A549 (cell line): Measurements from ENCODE around the gene GLB1L2. TPM values are rescaled to one million over a fixed set of nuclear protein-coding genes. Genes with fewer than 3 reads are reported as not detected.
A peak's percentile ranks its signal among the peaks of the same experiment; 100 is the strongest.

Experiments
- ATAC-seq, 2 experiments: fragments of 200-7000 bp in 1 of 2; fragments of >200 bp in 1 of 2; cut with Nextera tagmentation in 1 of 2; cut with Tn5 transposase in 1 of 2; 3 replicates each; pipeline versions ENCODE4 v1.8.0 to v1.9.1; 2018 to 2020; ENCODE audit warnings: mild to moderate bottlenecking in 1 of 2, moderate library complexity in 1 of 2
- CTCF ChIA-PET: fragments of 300-600 bp; sonication (Branson Sonifier 250); formaldehyde crosslinking; extraction: SDS; loops from one replicate; lab custom pipeline; 2021; ENCODE audit warnings: antibody characterized with exemption, inconsistent platforms; lab: Yijun Ruan, JAX
- POLR2A ChIA-PET: fragments of 350-600 bp; formaldehyde crosslinking; extraction: SDS; loops from one replicate; lab custom pipeline; 2021; ENCODE audit warnings: antibody characterized with exemption, inconsistent platforms; lab: Yijun Ruan, JAX
- DNase-seq, 2 experiments: peaks; one replicate each; pipeline versions ENCODE4 v3.0.0 to v3.0.0-alpha.2; 2011 to 2016; ENCODE audit warnings: low read depth in 1 of 2, low spot score in 1 of 2
- FAIRE-seq: peaks from 2 replicates; lab custom pipeline; 2011; peaks lifted over from hg19 to GRCh38; lab: Jason Lieb, UNC
- H3K27ac ChIP-seq, 2 experiments: fragments of >200 bp; sonication (Bioruptor Twin); formaldehyde crosslinking; 3 replicates each; pipeline ENCODE4 v1.5.1; 2016 to 2017
- H3K4me1 ChIP-seq: fragments of >200 bp; sonication (Bioruptor Twin); formaldehyde crosslinking; 3 replicates; pipeline ENCODE4 v1.6.1; 2016
- H3K4me2 ChIP-seq: fragments of >200 bp; sonication (Bioruptor Twin); formaldehyde crosslinking; 3 replicates; pipeline ENCODE4 v1.6.1; 2016
- H3K4me3 ChIP-seq: fragments of >200 bp; sonication (Bioruptor Twin); formaldehyde crosslinking; 3 replicates; pipeline ENCODE4 v1.5.1; 2016
- H3K9me3 ChIP-seq: fragments of >200 bp; sonication (Bioruptor Twin); formaldehyde crosslinking; 3 replicates; pipeline ENCODE4 v1.6.1; 2016
- CBX2 ChIP-seq: fragments of 200-600 bp; sonication (generic); IDR thresholded peaks from 2 replicates; pipeline ENCODE4 v1.6.1; 2016; ENCODE audit warnings: low read depth, mild to moderate bottlenecking, borderline replicate concordance
- CEBPB ChIP-seq, 2 experiments: fragments of >200 bp in 1 of 2; sonication (Bioruptor Twin) in 1 of 2; formaldehyde crosslinking in 1 of 2; IDR thresholded peaks; 2 replicates each; pipeline ENCODE4 v1.6.1; 2012 to 2016
- FOSB ChIP-seq: fragments of 250-450 bp; sonication (Bioruptor Pico); IDR thresholded peaks from 2 replicates; pipeline ENCODE4 v1.5.0; 2020; ENCODE audit warnings: mild to moderate bottlenecking, moderate library complexity
- FOSL2 ChIP-seq, 2 experiments: fragments of 450-650 bp in 1 of 2; fragments of >200 bp in 1 of 2; sonication (Bioruptor Twin) in 1 of 2; formaldehyde crosslinking; IDR thresholded peaks; 2 replicates each; pipeline versions ENCODE4 v1.5.0 to v1.6.1; 2016 to 2020; ENCODE audit warnings: mild to moderate bottlenecking in 1 of 2, moderate library complexity in 1 of 2
- HDAC2 ChIP-seq: fragments of 200-600 bp; sonication (generic); IDR thresholded peaks from 2 replicates; pipeline ENCODE4 v1.6.1; 2016
- HEYL ChIP-seq: fragments of 250-450 bp; sonication (Bioruptor Pico); IDR thresholded peaks from 2 replicates; pipeline ENCODE4 v1.8.0; 2021; ENCODE audit warnings: mild to moderate bottlenecking, moderate library complexity
- HOXA7 ChIP-seq: fragments of 250-450 bp; sonication (Bioruptor Pico); IDR thresholded peaks from 2 replicates; pipeline ENCODE4 v1.5.0; 2020; ENCODE audit warnings: mild to moderate bottlenecking, moderate library complexity
- JUN ChIP-seq, 2 experiments: fragments of >200 bp; sonication (Bioruptor Twin); formaldehyde crosslinking; IDR thresholded peaks; 2 replicates in 1 of 2; 3 replicates in 1 of 2; pipeline ENCODE4 v1.6.1; 2016 to 2017
- MAZ ChIP-seq: fragments of 150-350 bp; IDR thresholded peaks from 2 replicates; pipeline ENCODE4 v1.6.1; 2014; ENCODE audit warnings: antibody characterized with exemption, low read depth, low read length, borderline replicate concordance
- MYC ChIP-seq: IDR thresholded peaks from 2 replicates; pipeline ENCODE4 v1.6.1; 2012; ENCODE audit warnings: mild to moderate bottlenecking, inconsistent platforms, low read length, improper control_type of control experiment, borderline replicate concordance
- NFE2L2 ChIP-seq: fragments of 150-350 bp; conservative IDR thresholded peaks from 2 replicates; pipeline ENCODE4 v1.6.1; 2014; ENCODE audit warnings: low read length
- NR3C1 ChIP-seq: fragments of >200 bp; sonication (Bioruptor Twin); formaldehyde crosslinking; IDR thresholded peaks from 3 replicates; pipeline ENCODE4 v1.6.1; 2017
- POLR2AphosphoS2 ChIP-seq: conservative IDR thresholded peaks from 2 replicates; pipeline ENCODE4 v1.6.1; 2012; ENCODE audit warnings: low read length, improper control_type of control experiment, inconsistent platforms
- RAD21 ChIP-seq, 2 experiments: fragments of >200 bp in 1 of 2; sonication (Bioruptor Twin) in 1 of 2; formaldehyde crosslinking in 1 of 2; IDR thresholded peaks in 1 of 2; conservative IDR thresholded peaks in 1 of 2; 2 replicates in 1 of 2; 3 replicates in 1 of 2; pipeline ENCODE4 v1.6.1; 2012 to 2018; ENCODE audit warnings: inconsistent platforms in 1 of 2
- RNF2 ChIP-seq: fragments of 200-600 bp; sonication (generic); IDR thresholded peaks from 2 replicates; pipeline ENCODE4 v1.6.1; 2016; ENCODE audit warnings: low read depth, mild to moderate bottlenecking, antibody characterized with exemption, moderate library complexity, borderline replicate concordance
- SMC3 ChIP-seq: fragments of >200 bp; sonication (Bioruptor Twin); formaldehyde crosslinking; IDR thresholded peaks from 3 replicates; pipeline ENCODE4 v1.6.1; 2018; ENCODE audit warnings: inconsistent platforms
- ZC3H11A ChIP-seq: fragments of 450-650 bp; IDR thresholded peaks from 2 replicates; pipeline ENCODE4 v1.6.1; 2014; ENCODE audit warnings: antibody characterized with exemption, mild to moderate bottlenecking
- ZFP36 ChIP-seq: fragments of 450-650 bp; IDR thresholded peaks from 2 replicates; pipeline ENCODE4 v1.6.1; 2014; ENCODE audit warnings: borderline replicate concordance; ENCODE audit not compliant: partially characterized antibody
- ZSCAN20 ChIP-seq: fragments of 250-450 bp; sonication (Bioruptor Pico); IDR thresholded peaks from 2 replicates; pipeline ENCODE4 v1.8.0; 2022; ENCODE audit warnings: mild to moderate bottlenecking, moderate library complexity
- WGBS: methylation state at CpG from one replicate; pipeline ENCODE4 v1.1.6; 2017; ENCODE audit errors: missing lambda C conversion rate; 5-methylcytosine and 5-hydroxymethylcytosine counted together
- polyA plus RNA-seq, 4 experiments: library from polyadenylated mRNA; depleted of rRNA in 3 of 4; stranded (reverse); fragments of >200 nt; fragmentation: RNase III in 1 of 4; extraction: RNeasy Plus Mini Kit Qiagen cat#74134 plus additional on column Dnase treatment in 1 of 4; gene quantifications; 2 replicates in 3 of 4; 3 replicates in 1 of 4; pipeline ENCODE4 v1.2.3, GENCODE V29; 2011 to 2017
- TF ChIP-seq, protein P1 (sequence below): IDR thresholded peaks from 2 replicates; pipeline ENCODE4 v1.6.1; 2012
- TF ChIP-seq, protein P2 (sequence below): fragments of 250-450 bp; sonication (Bioruptor Pico); IDR thresholded peaks from 2 replicates; pipeline ENCODE4 v1.5.0; 2021; ENCODE audit warnings: mild to moderate bottlenecking, moderate library complexity, borderline replicate concordance
- TF ChIP-seq, protein P3 (sequence below): fragments of 250-450 bp; sonication (Bioruptor Pico); IDR thresholded peaks from 2 replicates; pipeline ENCODE4 v1.5.0; 2020; ENCODE audit warnings: low read depth, mild to moderate bottlenecking, moderate library complexity
- TF ChIP-seq, protein P4 (sequence below): fragments of >200 bp; sonication (Bioruptor Twin); formaldehyde crosslinking; IDR thresholded peaks from 3 replicates; pipeline ENCODE4 v1.6.1; 2016
- TF ChIP-seq, protein P5 (sequence below): fragments of >200 bp; sonication (Bioruptor Twin); formaldehyde crosslinking; IDR thresholded peaks from 3 replicates; pipeline ENCODE4 v1.5.1; 2016

GLB1L2 gene
- polyA plus RNA-seq, 2 of the 4 experiments (the other 2 are of a cell fraction), result 1.1 to 3.5 TPM

DNA sequence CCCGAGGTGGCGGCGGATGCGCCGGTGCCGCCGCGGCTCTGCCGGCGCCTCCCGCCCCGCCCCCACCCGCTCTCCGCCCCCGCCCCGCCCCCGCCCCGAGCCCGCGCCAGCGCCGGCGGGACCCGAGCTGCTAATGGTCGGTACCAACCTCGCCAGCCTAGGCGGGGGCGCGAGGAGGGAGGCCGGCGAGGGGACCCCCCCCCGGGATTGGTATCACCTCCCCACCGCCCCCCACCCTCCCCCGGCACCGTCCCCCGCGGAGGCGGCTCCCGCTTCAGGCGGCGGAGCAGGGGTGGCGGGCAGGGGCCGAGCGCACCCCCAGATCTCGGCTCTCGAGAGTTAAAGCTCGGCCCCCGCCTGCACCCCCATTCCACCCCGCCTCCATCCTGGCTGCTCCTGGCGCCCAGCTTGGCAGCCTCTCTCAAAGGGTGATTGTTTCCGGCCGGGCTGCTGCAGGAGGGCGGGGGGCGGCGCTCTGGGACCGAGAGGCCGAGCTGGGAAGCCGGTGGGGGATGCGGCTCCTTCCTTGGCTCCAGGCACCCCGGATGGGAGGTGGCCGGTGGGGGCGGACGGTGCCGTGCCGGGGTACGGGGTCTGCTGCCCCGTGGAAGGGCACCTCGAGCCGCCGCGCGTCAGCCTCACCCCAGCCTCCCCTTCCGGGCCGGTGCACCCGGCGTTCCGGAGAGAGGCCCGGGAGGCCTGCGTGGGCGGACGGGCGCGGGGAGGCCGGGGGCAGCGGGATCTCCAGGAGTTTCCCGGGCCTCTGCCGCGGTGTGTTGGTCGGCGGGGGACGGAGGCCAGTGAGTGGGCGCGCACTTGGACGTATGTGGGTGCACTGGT is 80.6 kb downstream of the GLB1L2 start, which contains the start of gene B3GAT1:
B3GAT1 (minus strand) TSS at position 40 of the 840 bp plus-strand sequence. CDS start 24,583 bp downstream, outside the sequence.
- H3K27ac ChIP-seq, result no peak within 1 kb of the TSS
- no peaks in the 10 kb centered on the region for H3K4me1 ChIP-seq
- DNase-seq, result no peak
- TF ChIP-seq CBX2 (no peak), ZSCAN20 (no peak), FOSL2 (IDR thresholded peaks at IDR 0.05) (no peak), FOSL2 (CRISPR knock-in tag; IDR thresholded peaks at IDR 0.05) (no peak), ZFP36 (no peak), MAZ (no peak), HEYL (CRISPR knock-in tag) (no peak), RNF2 (no peak), FOSB (CRISPR knock-in tag) (no peak), RAD21 (conservative IDR thresholded peaks at IDR 0.05 in 1 of 2, IDR thresholded peaks at IDR 0.05 in 1 of 2) (no peak), JUN (IDR thresholded peaks at IDR 0.05) (no peak), NR3C1 (no peak), HOXA7 (no peak), CEBPB (IDR thresholded peaks at IDR 0.05) (no peak)
- TF ChIP-seq, protein P1, sequence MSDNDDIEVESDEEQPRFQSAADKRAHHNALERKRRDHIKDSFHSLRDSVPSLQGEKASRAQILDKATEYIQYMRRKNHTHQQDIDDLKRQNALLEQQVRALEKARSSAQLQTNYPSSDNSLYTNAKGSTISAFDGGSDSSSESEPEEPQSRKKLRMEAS, result no peak
- TF ChIP-seq, protein P2, sequence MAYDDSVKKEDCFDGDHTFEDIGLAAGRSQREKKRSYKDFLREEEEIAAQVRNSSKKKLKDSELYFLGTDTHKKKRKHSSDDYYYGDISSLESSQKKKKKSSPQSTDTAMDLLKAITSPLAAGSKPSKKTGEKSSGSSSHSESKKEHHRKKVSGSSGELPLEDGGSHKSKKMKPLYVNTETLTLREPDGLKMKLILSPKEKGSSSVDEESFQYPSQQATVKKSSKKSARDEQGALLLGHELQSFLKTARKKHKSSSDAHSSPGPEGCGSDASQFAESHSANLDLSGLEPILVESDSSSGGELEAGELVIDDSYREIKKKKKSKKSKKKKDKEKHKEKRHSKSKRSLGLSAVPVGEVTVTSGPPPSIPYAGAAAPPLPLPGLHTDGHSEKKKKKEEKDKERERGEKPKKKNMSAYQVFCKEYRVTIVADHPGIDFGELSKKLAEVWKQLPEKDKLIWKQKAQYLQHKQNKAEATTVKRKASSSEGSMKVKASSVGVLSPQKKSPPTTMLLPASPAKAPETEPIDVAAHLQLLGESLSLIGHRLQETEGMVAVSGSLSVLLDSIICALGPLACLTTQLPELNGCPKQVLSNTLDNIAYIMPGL (CRISPR knock-in tag), result no peak
- TF ChIP-seq, all 56 proteins: peak for 0
- no peaks in the 10 kb centered on the region for H3K9me3 ChIP-seq
- peak within 1 kb of the TSS; percentile 63 for H3K4me2 ChIP-seq
- peak within 1 kb of the TSS; percentile 36; the same call in 2 of the 3 replicates for H3K4me3 ChIP-seq
- FAIRE-seq (no peak), ATAC-seq (peak in 1 of 2 experiments; percentile 38; a peak in 2 of 6 replicates)
- POLR2A ChIA-PET, result no interaction called here
- CTCF ChIA-PET, result no interaction called here
- 0% methylated on average over 2 of the region's 94 CpGs for WGBS

DNA sequence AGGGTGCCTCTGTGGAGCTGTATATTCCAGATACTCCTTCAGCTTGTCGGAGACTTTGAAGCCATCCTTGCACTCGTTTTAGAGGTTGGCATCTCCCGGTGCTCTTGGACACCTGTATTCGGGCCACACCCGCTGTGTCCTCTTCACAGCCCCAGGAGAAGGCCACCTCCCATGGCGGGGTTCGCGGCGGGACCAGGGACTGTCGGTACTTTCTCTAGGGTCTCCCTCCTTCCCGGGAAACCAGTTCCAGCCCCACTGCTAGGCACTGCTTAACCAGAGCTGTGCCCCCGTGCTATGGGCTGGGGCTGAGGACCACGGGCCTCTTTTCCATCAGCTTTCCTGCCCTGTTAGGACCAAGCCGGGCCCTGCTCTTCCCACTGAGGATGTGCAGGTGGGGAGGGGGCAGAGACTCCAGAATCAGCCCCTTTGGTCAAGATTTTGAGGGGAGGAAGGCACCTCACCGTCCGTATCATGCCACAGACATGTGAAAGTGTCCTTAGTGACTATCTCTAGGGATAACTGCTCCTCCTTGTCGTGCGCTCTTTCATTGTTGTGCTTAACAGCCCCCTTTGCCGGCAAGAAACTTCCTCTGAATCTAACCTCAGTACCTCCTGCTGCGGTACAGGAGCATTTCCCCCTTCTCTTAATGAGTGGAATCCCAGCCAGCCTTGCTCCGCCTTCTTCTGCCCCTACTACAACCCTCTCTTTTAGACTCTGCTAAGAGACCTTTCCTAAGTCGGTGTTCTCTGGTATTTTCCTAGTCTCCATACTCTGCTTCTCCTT is 81.4 kb downstream of the GLB1L2 start:
- no peak overlapping the region for H3K4me3 ChIP-seq
- H3K4me2 ChIP-seq, result peak overlapping the region; percentile 63; the same call in 2 of the 3 replicates
- H3K27ac ChIP-seq, result no peak overlapping the region

More for the DNA sequence above, 81.4 kb downstream of the GLB1L2 start:
- FAIRE-seq, result no peak
- POLR2A ChIA-PET, result no interaction called here
- H3K4me1 ChIP-seq, result no peaks in the 10 kb centered on the region
- CTCF ChIA-PET, result no interaction called here
- TF ChIP-seq RNF2 (no peak), MYC (no peak), NFE2L2 (no peak), SMC3 (no peak), ZC3H11A (no peak), HEYL (CRISPR knock-in tag) (no peak), HDAC2 (no peak), CEBPB (IDR thresholded peaks at IDR 0.05) (no peak), POLR2AphosphoS2 (no peak), MAZ (no peak), FOSB (CRISPR knock-in tag) (no peak)
- TF ChIP-seq, protein P3, sequence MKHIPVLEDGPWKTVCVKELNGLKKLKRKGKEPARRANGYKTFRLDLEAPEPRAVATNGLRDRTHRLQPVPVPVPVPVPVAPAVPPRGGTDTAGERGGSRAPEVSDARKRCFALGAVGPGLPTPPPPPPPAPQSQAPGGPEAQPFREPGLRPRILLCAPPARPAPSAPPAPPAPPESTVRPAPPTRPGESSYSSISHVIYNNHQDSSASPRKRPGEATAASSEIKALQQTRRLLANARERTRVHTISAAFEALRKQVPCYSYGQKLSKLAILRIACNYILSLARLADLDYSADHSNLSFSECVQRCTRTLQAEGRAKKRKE (CRISPR knock-in tag), result no peak
- TF ChIP-seq, protein P4, sequence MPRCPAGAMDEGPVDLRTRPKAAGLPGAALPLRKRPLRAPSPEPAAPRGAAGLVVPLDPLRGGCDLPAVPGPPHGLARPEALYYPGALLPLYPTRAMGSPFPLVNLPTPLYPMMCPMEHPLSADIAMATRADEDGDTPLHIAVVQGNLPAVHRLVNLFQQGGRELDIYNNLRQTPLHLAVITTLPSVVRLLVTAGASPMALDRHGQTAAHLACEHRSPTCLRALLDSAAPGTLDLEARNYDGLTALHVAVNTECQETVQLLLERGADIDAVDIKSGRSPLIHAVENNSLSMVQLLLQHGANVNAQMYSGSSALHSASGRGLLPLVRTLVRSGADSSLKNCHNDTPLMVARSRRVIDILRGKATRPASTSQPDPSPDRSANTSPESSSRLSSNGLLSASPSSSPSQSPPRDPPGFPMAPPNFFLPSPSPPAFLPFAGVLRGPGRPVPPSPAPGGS, result no peak
- TF ChIP-seq, protein P5, sequence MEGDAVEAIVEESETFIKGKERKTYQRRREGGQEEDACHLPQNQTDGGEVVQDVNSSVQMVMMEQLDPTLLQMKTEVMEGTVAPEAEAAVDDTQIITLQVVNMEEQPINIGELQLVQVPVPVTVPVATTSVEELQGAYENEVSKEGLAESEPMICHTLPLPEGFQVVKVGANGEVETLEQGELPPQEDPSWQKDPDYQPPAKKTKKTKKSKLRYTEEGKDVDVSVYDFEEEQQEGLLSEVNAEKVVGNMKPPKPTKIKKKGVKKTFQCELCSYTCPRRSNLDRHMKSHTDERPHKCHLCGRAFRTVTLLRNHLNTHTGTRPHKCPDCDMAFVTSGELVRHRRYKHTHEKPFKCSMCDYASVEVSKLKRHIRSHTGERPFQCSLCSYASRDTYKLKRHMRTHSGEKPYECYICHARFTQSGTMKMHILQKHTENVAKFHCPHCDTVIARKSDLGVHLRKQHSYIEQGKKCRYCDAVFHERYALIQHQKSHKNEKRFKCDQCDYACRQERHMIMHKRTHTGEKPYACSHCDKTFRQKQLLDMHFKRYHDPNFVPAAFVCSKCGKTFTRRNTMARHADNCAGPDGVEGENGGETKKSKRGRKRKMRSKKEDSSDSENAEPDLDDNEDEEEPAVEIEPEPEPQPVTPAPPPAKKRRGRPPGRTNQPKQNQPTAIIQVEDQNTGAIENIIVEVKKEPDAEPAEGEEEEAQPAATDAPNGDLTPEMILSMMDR, result no peak
- H3K9me3 ChIP-seq, result no peaks in the 10 kb centered on the region
- no peak for DNase-seq
- ATAC-seq, result peak in 1 of 2 experiments; percentile 13; a peak in 1 of 6 replicates
- 37% methylated on average over 11 of the region's 22 CpGs for WGBS
